Keratinocyte (primary cell): ENCODE data around the gene ELOVL5.

Source experiments
- CTCF ChIP-seq, 3 experiments: IDR thresholded peaks in 1 of 3; conservative IDR thresholded peaks in 1 of 3; optimal IDR thresholded peaks in 1 of 3; 2 replicates in 2 of 3; 3 replicates in 1 of 3; pipeline versions ENCODE3 to v1.5.1; 2011; ENCODE audit warnings: low read length in 3 of 3, mild to moderate bottlenecking in 3 of 3, moderate library complexity in 2 of 3, control low read depth in 1 of 3, inconsistent platforms in 1 of 3; ENCODE audit not compliant: insufficient read depth in 2 of 3; ENCODE audit errors: extremely low read depth in 1 of 3
- EZH2 ChIP-seq: IDR thresholded peaks from one replicate; pipeline ENCODE4 v1.6.1; 2012; ENCODE audit warnings: inconsistent platforms, mild to moderate bottlenecking, low read length, moderate library complexity

GRCh38 chr6:53377289-53377688 is 28.5 kb upstream of the ELOVL5 start:
- TF ChIP-seq CTCF (optimal IDR thresholded peaks at IDR 0.05 in 1 of 3, IDR thresholded peaks at IDR 0.05 in 1 of 3, conservative IDR thresholded peaks at IDR 0.05 in 1 of 3; ENCODE audit: extremely low read depth in 1 of 3, insufficient read depth in 2 of 3, low read length in 3 of 3) (no peak), EZH2 (no peak)
